Prostate gland (tissue), 2 donors: ENCODE results near the gene FER. TPM values are rescaled to one million over a fixed set of nuclear protein-coding genes. Genes with fewer than 3 reads are reported as not detected.

ENCODE experiments used
- DNase-seq: peaks from one replicate; pipeline ENCODE4 v3.0.0-alpha.2; 2019; ENCODE audit warnings: low spot score
- H3K27ac ChIP-seq, 2 donors: fragments of 200-600 bp; sonication (generic); 2 replicates each; pipeline ENCODE4 v1.5.1; 2017 to 2019
- H3K27me3 ChIP-seq: fragments of 200-600 bp; sonication (generic); replicated peaks from 2 replicates; pipeline ENCODE4 v1.5.1; 2019; ENCODE audit not compliant: insufficient read depth
- H3K36me3 ChIP-seq, 2 donors: fragments of 200-600 bp; sonication (generic); 1 replicate in 1 of 2; 2 replicates in 1 of 2; pipeline versions ENCODE4 v1.5.1 to v1.8.1; 2017 to 2019
- H3K4me1 ChIP-seq: fragments of 200-600 bp; sonication (generic); replicated peaks from 2 replicates; pipeline ENCODE4 v1.5.1; 2019
- H3K4me3 ChIP-seq, 2 donors: fragments of 200-600 bp; sonication (generic); 2 replicates each; pipeline ENCODE4 v1.5.1; 2017 to 2019
- H3K9me3 ChIP-seq: fragments of 200-600 bp; sonication (generic); 2 replicates; pipeline ENCODE4 v1.5.1; 2017
- POLR2A ChIP-seq: fragments of 450-650 bp; IDR thresholded peaks from one replicate; pipeline ENCODE4 v1.6.1; 2016; ENCODE audit warnings: antibody characterized with exemption, mild to moderate bottlenecking
- POLR2AphosphoS5 ChIP-seq: sonication (generic); formaldehyde crosslinking; IDR thresholded peaks from one replicate; pipeline ENCODE4 v1.6.1; 2017; ENCODE audit warnings: antibody characterized with exemption
- WGBS: methylation state at CpG from one replicate; pipeline ENCODE4 v1.1.5; 2018; 5-methylcytosine and 5-hydroxymethylcytosine counted together
- intact Hi-C: fragments of 100-400 bp; cut with DNase I; formaldehyde crosslinking; loops from one replicate; pipeline ENCODE4 v1.14.2; 2022
- total RNA-seq, 2 donors: library from RNA; depleted of rRNA; stranded (reverse); fragments of >200 nt; gene quantifications; one replicate each; pipeline ENCODE4 v1.1.0, GENCODE V29; 2016
- TF ChIP-seq, protein P1 (sequence below), 4 experiments: fragments of 200-600 bp in 2 of 4; fragments of 450-650 bp in 2 of 4; sonication (generic) in 2 of 4; IDR thresholded peaks; 1 replicate in 3 of 4; 2 replicates in 1 of 4; pipeline ENCODE4 v1.5.1; 2016 to 2019; ENCODE audit warnings: antibody characterized with exemption in 4 of 4, mild to moderate bottlenecking in 2 of 4, moderate library complexity in 2 of 4

The FER gene
- total RNA-seq, 2 donors from 2014 or later, result 9.1 to 36.0 TPM

DNA sequence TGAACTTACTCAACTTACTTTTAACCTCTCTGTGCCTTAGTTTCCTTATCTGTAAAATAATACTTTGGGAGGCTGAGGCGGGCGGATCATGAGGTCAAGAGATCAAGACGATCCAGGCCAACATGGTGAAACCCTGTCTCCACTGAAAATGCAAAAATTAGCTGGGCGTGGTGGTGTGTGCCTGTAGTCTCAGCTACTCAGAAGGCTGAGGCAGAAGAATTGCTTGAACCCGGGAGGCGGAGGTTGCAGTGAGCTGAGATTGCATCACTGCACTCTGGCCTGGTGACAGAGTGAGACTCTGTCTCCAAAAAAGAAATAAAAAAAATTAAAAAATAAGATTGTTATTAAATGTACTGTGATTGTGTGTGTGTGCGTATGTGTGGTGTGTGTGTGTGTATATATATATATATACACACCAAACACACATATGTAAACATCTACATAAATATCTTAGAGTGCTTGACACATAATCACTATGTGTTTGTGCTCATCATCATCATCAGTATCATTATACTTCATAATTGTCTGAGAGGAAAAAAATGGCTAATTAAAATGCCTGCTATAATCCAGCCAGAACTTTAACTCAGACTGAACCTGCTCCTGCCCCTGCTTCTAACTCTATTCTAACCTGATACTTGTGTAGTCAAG is 312.8 kb downstream of the FER start:
- Histone ChIP-seq H3K4me3 (no peak overlapping the region), H3K4me1 (no peaks in the 10 kb centered on the region), H3K9me3 (no peaks in the 10 kb centered on the region), H3K27me3 (no peaks in the 10 kb centered on the region), H3K36me3 (no peaks in the 10 kb centered on the region), H3K27ac (no peak overlapping the region)
- intact Hi-C loops, result loop anchor here (10.0 kb wide), 2 partner anchors 264 to 336 kb away; no protein-coding TSS in a partner anchor
- no peak for TF ChIP-seq POLR2A
- TF ChIP-seq POLR2AphosphoS5, result no peak
- TF ChIP-seq, protein P1, sequence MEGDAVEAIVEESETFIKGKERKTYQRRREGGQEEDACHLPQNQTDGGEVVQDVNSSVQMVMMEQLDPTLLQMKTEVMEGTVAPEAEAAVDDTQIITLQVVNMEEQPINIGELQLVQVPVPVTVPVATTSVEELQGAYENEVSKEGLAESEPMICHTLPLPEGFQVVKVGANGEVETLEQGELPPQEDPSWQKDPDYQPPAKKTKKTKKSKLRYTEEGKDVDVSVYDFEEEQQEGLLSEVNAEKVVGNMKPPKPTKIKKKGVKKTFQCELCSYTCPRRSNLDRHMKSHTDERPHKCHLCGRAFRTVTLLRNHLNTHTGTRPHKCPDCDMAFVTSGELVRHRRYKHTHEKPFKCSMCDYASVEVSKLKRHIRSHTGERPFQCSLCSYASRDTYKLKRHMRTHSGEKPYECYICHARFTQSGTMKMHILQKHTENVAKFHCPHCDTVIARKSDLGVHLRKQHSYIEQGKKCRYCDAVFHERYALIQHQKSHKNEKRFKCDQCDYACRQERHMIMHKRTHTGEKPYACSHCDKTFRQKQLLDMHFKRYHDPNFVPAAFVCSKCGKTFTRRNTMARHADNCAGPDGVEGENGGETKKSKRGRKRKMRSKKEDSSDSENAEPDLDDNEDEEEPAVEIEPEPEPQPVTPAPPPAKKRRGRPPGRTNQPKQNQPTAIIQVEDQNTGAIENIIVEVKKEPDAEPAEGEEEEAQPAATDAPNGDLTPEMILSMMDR (IDR thresholded peaks at IDR 0.05), result no peak
- no peak for DNase-seq
- 93% methylated on average over 7 of the region's 7 CpGs for WGBS

DNA sequence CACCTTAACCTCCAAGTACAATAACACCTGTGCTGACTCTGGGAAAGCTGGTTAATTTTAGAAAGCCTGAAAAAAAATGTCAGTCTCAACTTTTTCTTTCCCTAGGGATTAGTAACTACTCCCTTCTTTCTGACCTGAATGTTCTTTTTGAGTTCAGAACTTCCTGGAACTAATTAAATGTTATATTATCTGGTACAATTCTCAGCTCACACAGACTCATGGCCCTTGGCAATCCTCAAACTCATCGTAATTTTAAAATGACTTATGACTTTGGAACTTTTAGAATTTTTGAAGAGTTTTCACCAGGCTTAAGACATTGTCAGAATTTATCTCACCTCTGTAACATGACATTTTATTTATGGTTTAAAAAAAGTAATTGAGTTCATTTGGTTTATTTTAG is 315.0 kb downstream of the FER start:
- DNase-seq, result no peak
- Histone ChIP-seq H3K36me3 (no peaks in the 10 kb centered on the region), H3K27me3 (no peaks in the 10 kb centered on the region), H3K9me3 (no peaks in the 10 kb centered on the region), H3K4me1 (no peaks in the 10 kb centered on the region), H3K27ac (no peak overlapping the region), H3K4me3 (no peak overlapping the region)
- intact Hi-C loops, result loop anchor here (10.0 kb wide), 2 partner anchors 262 to 338 kb away; no protein-coding TSS in a partner anchor
- no peak for TF ChIP-seq POLR2A
- 34% methylated on average over 1 of the region's 1 CpG for WGBS

DNA sequence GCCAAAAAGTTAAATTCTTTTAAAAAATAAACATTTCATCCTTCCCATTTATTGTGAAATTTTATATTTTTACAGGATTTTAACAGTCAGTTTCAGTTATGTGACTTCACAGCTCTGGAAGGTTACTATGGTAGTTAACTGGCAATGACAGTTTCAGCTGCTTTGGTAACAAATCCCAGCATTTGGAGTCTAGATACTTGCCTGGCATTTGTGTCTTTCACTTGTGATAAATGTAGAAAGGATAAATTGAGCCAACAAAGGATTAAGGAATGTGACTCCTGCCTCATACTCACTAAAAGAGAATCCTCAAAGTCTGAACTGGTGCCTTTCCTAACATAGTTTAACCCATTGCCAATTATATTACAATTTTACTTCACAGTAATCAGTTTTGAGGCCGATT is 315.5 kb downstream of the FER start:
- intact Hi-C loops, result loop anchor here (10.0 kb wide), 2 partner anchors 262 to 338 kb away; no protein-coding TSS in a partner anchor
- Histone ChIP-seq H3K4me3 (no peak overlapping the region), H3K27me3 (no peaks in the 10 kb centered on the region), H3K36me3 (no peaks in the 10 kb centered on the region), H3K27ac (no peak overlapping the region), H3K4me1 (no peaks in the 10 kb centered on the region), H3K9me3 (no peaks in the 10 kb centered on the region)
- 79% methylated on average over 1 of the region's 1 CpG for WGBS
- TF ChIP-seq POLR2A (no peak), POLR2AphosphoS5 (no peak)
- TF ChIP-seq, protein P1 (IDR thresholded peaks at IDR 0.05), result no peak
- DNase-seq, result no peak

DNA sequence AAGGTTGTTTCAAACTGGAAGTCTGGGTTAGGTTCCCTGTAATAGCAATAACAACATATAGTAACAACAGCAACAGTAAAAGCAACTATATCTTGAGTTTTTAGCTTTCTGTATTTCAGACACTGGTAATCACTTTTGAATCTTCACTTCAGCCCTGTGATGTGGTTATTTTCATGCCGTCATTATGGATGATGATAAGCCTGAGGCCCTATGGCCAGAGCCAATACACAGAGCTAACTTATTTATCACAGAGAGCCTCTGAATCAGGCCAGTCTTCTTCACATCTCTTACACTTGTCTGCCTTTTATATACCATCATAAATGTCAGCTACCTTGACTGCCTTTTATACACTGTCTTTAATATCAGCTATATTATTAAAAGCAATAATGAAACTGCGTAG is 329.0 kb downstream of the FER start:
- Histone ChIP-seq H3K27ac (no peak overlapping the region), H3K36me3 (no peaks in the 10 kb centered on the region), H3K4me3 (no peak overlapping the region), H3K9me3 (no peaks in the 10 kb centered on the region), H3K4me1 (no peaks in the 10 kb centered on the region), H3K27me3 (no peaks in the 10 kb centered on the region)
- no peak for TF ChIP-seq POLR2AphosphoS5
- no peak for TF ChIP-seq POLR2A
- intact Hi-C loops, result no loop called here
- DNase-seq, result no peak
- 96% methylated on average over 2 of the region's 2 CpGs for WGBS

DNA sequence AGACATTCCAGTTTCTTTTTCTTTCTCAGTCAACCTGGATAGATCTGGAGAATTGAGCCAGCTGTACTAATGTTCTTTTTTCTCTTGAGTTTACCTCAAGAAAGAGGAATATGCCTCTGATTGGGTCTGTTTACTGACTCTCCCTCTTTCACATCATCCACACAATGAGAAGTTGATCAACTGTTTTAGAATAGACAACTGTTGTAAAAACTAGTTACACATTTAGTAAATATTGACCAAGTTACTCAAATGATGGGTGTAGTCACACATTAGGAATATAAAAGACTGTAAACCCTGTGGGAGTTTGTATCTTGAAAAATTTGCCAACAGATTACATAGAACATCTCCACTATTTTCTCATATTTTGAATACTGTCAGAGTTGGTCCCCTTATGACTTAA is 330.8 kb downstream of the FER start:
- intact Hi-C loops, result no loop called here
- no peak overlapping the region for H3K4me3 ChIP-seq
- no peaks in the 10 kb centered on the region for H3K9me3 ChIP-seq

DNA sequence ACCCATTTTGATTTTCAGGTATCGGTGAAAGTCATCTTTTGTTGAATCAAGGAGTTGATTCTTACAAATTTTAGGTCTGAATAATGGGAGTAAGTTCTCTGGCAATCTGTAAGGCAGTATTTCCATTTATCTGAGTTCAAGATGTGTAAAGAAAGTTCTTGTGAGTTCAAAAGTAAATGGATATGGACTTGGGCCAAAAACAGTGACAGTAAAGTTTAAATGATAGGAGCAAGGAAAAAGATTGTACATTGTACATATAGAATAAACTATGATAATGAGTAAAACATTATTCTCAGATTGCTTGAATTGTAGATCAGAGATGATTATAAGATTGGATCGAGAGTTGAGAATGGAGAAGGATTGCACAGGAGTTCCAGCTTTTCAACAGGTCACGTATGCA is 332.8 kb downstream of the FER start:
- TF ChIP-seq POLR2A (no peak), POLR2AphosphoS5 (no peak)
- TF ChIP-seq, protein P1 (IDR thresholded peaks at IDR 0.05), result no peak
- H3K27me3 ChIP-seq, result no peaks in the 10 kb centered on the region
- no peaks in the 10 kb centered on the region for H3K36me3 ChIP-seq
- H3K4me1 ChIP-seq, result no peaks in the 10 kb centered on the region
- no peaks in the 10 kb centered on the region for H3K9me3 ChIP-seq
- no peak overlapping the region for H3K27ac ChIP-seq
- H3K4me3 ChIP-seq, result no peak overlapping the region
- DNase-seq, result no peak
- WGBS, result 77% methylated on average over 3 of the region's 3 CpGs
- intact Hi-C loops, result no loop called here

More for the DNA sequence above, 330.8 kb downstream of the FER start:
- no peak overlapping the region for H3K27ac ChIP-seq
- no peaks in the 10 kb centered on the region for H3K36me3 ChIP-seq
- no peak for DNase-seq
- H3K27me3 ChIP-seq, result no peaks in the 10 kb centered on the region
- no peak for TF ChIP-seq POLR2A
- H3K4me1 ChIP-seq, result no peaks in the 10 kb centered on the region
